ENCODE measurements around the gene C10orf143.

DNA sequence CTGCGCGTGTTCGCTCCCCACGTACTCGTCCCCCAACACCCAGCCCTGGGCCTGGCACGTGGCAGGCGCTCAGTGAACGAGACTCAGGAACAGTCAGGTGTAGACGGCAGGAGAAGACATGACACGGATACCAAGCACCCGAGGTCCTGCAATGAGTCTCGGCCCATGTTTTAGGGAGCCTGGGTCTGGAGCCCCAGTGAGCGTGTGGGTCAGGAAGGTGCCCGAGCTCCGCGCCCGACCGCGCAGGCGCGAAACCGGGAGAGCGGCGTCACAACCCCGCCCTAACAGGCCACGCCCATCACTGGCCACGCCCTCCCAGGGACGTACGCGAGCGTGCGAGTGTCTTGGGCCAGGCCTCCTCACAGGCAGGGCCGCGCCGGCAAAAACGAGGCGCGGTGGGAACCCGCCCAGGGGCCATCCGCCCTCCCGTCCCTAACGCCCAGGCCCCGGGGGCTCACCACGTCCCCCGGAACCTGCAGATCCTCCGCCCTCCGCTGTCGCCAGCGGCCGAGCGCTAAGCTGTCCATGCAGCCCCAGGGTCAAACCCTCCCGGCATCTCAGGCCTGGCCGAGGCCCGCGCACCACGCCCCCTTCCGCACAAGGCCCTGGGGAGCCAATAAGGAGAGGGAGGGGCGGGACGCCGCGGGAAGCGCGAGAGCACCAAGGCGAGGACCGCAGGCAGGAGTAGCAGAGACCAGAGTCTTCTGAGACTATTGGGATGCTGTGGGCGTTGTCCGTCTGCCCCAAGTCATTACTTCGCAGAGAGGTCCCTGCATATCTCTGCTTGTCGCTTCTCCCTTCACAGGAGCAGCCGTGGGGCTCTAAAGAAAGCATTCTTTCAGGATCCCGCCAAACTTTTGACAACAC is at the start of gene C10orf143:
- no peak for TF ChIP-seq GATA2 (IDR thresholded peaks at IDR 0.05; ENCODE audit: low read depth, low read length)
- TF ChIP-seq GATA3 (IDR thresholded peaks at IDR 0.05; ENCODE audit: low read depth, low read length) = no peak
